PC-3 (cell line): ENCODE data around the gene BUD31.
"Not testable (repeated sequence)": the region's sequence is repeated elsewhere in the genome, so short reads cannot be mapped to it uniquely, and the experiment has no call there.

Experiments used
- CTCF ChIP-seq: fragments of 300-600 bp; sonication (generic); conservative IDR thresholded peaks from 2 replicates; pipeline ENCODE4 v1.5.1; 2017; ENCODE audit warnings: antibody characterized with exemption, low read depth, mild to moderate bottlenecking, low read length
- EZH2 ChIP-seq: fragments of 300-600 bp; sonication (generic); IDR thresholded peaks from one replicate; pipeline ENCODE4 v1.6.1; 2017; ENCODE audit warnings: antibody characterized with exemption, mild to moderate bottlenecking, low read length; ENCODE audit not compliant: unreplicated experiment
- EZH2phosphoT487 ChIP-seq: fragments of 300-600 bp; sonication (generic); IDR thresholded peaks from 2 replicates; pipeline ENCODE4 v1.6.1; 2018; ENCODE audit warnings: mild to moderate bottlenecking, antibody characterized with exemption, low read length, borderline replicate concordance

DNA sequence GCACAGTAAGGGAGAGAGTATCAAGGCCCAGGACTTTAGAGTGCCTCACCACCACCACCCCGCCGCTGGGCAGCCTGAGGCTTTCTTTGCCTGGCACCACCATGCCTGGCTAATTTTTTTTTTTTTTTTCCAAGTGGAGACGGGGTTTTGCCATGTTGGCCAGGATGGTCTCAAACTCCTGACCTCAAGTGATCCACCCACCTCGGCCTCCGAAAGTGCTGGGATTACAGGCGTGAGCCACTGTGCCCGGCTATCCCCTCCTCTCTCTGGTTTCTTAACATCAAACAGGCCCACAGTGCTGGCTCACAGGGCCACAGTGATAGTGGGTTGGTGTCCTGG lies 29.1 kb upstream of the BUD31 start:
- not testable (repeated sequence) for TF ChIP-seq CTCF, EZH2phosphoT487, EZH2
